HEK293 (cell line): ENCODE data around the gene LHFPL2.
"Not testable (repeated sequence)": the region's sequence is repeated elsewhere in the genome, so short reads cannot be mapped to it uniquely, and the experiment has no call there.

Experiments used
- CTCF ChIA-PET: fragments of 350-600 bp; formaldehyde crosslinking; extraction: SDS; loops from one replicate; lab custom pipeline; 2021; ENCODE audit warnings: antibody characterized with exemption; lab: Yijun Ruan, JAX
- POLR2A ChIA-PET: fragments of 300-600 bp; formaldehyde crosslinking; extraction: SDS; loops from one replicate; lab custom pipeline; 2020; ENCODE audit warnings: antibody characterized with exemption, inconsistent platforms; lab: Yijun Ruan, JAX
- H3K27ac ChIP-seq: fragments of 200-500 bp; sonication (Bioruptor generic); 2 replicates; pipeline ENCODE4 v1.5.1; 2014; ENCODE audit warnings: low read depth, low read length, control low read depth, inconsistent platforms; ENCODE audit errors: extremely low read depth
- H3K36me3 ChIP-seq, 2 experiments: fragments of 200-500 bp in 1 of 2; sonication (Bioruptor generic) in 1 of 2; 1 replicate in 1 of 2; 2 replicates in 1 of 2; pipeline ENCODE4 v1.5.1; 2014 to 2017; ENCODE audit warnings: inconsistent platforms in 2 of 2, low read length in 2 of 2; ENCODE audit not compliant: control insufficient read depth in 2 of 2, insufficient read depth in 1 of 2
- H3K4me1 ChIP-seq: fragments of 200-500 bp; sonication (Bioruptor generic); 2 replicates; pipeline ENCODE4 v1.5.1; 2014; ENCODE audit warnings: mild to moderate bottlenecking, low read length, inconsistent platforms; ENCODE audit not compliant: control insufficient read depth, insufficient read depth
- H3K4me3 ChIP-seq: 2 replicates; pipeline ENCODE4 v1.5.1; 2011; ENCODE audit warnings: low read depth, mild to moderate bottlenecking, control low read depth, low read length, moderate library complexity
- H3K9me3 ChIP-seq: fragments of 200-500 bp; sonication (Bioruptor generic); 2 replicates; pipeline ENCODE4 v1.5.1; 2014; ENCODE audit warnings: low read depth, low read length, inconsistent platforms; ENCODE audit not compliant: control insufficient read depth, insufficient read depth
- GFI1B ChIP-seq: fragments of 450-650 bp; formaldehyde crosslinking; IDR thresholded peaks from 2 replicates; pipeline ENCODE4 v1.5.1; 2016; ENCODE audit warnings: missing biosample characterization, missing genetic modification characterization
- GLI4 ChIP-seq: fragments of 450-650 bp; formaldehyde crosslinking; IDR thresholded peaks from 2 replicates; pipeline ENCODE4 v1.5.1; 2016; ENCODE audit warnings: missing biosample characterization, missing genetic modification characterization
- GLIS1 ChIP-seq: fragments of 450-650 bp; formaldehyde crosslinking; IDR thresholded peaks from 2 replicates; pipeline ENCODE4 v1.5.1; 2016; ENCODE audit warnings: missing biosample characterization, missing genetic modification characterization
- REST ChIP-seq: fragments of 450-650 bp; formaldehyde crosslinking; IDR thresholded peaks from 2 replicates; pipeline ENCODE4 v1.5.1; 2016; ENCODE audit warnings: missing biosample characterization, missing genetic modification characterization
- SETDB1 ChIP-seq: IDR thresholded peaks from one replicate; pipeline ENCODE4 v1.6.1; 2017; ENCODE audit warnings: mild to moderate bottlenecking, low read length, moderate library complexity, mixed read lengths; ENCODE audit not compliant: insufficient read length
- ZFP41 ChIP-seq: fragments of 450-650 bp; formaldehyde crosslinking; IDR thresholded peaks from 2 replicates; pipeline ENCODE4 v1.5.1; 2016; ENCODE audit warnings: missing biosample characterization, missing genetic modification characterization, borderline replicate concordance
- ZIC2 ChIP-seq: fragments of 450-650 bp; formaldehyde crosslinking; IDR thresholded peaks from 2 replicates; pipeline ENCODE4 v1.5.1; 2016; ENCODE audit warnings: missing biosample characterization, missing genetic modification characterization
- ZNF138 ChIP-seq: fragments of 450-650 bp; formaldehyde crosslinking; IDR thresholded peaks from 2 replicates; pipeline ENCODE4 v1.5.1; 2016; ENCODE audit warnings: missing biosample characterization, missing genetic modification characterization, borderline replicate concordance
- ZNF211 ChIP-seq: fragments of 450-650 bp; formaldehyde crosslinking; IDR thresholded peaks from 2 replicates; pipeline ENCODE4 v1.5.1; 2016; ENCODE audit warnings: low read depth, missing biosample characterization, missing genetic modification characterization
- ZNF48 ChIP-seq: fragments of 450-650 bp; formaldehyde crosslinking; IDR thresholded peaks from 2 replicates; pipeline ENCODE4 v1.5.1; 2016; ENCODE audit warnings: missing biosample characterization, missing genetic modification characterization
- ZSCAN16 ChIP-seq: fragments of 450-650 bp; formaldehyde crosslinking; IDR thresholded peaks from 2 replicates; pipeline ENCODE4 v1.5.1; 2016; ENCODE audit warnings: missing biosample characterization, missing genetic modification characterization
- ZSCAN18 ChIP-seq: fragments of 450-650 bp; formaldehyde crosslinking; IDR thresholded peaks from 2 replicates; pipeline ENCODE4 v1.5.1; 2016; ENCODE audit warnings: missing biosample characterization, missing genetic modification characterization
- TF ChIP-seq, protein P1 (sequence below): fragments of 450-650 bp; formaldehyde crosslinking; IDR thresholded peaks from 2 replicates; pipeline ENCODE4 v1.5.1; 2016; ENCODE audit warnings: missing biosample characterization, missing genetic modification characterization

The LHFPL2 gene

GRCh38 chr5:78696052-78696451 is 47.5 kb upstream of the LHFPL2 start:
- POLR2A ChIA-PET, CTCF ChIA-PET, H3K27ac ChIP-seq, H3K4me3 ChIP-seq, H3K36me3 ChIP-seq, H3K9me3 ChIP-seq, H3K4me1 ChIP-seq: not testable (repeated sequence)
- peak; percentile 54 for TF ChIP-seq SETDB1

DNA sequence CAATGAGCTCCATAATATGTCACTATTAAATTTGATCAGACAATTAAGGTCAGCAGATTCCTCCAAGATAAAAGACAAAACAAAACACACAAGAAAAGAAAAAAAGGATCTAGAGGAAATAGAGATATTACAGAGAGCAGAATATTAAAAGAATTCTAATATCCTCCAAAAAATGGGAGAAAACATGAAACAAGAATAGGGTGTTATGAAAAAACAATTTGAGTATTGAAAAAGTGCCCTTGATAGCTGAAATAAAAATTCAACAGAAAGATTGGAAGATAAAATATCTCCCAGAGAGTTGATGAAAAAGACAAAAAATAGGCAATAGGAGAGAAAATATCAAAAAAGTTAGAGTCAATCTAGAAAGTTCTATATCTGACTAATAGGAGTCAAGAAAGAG is 44.8 kb upstream of the LHFPL2 start:
- Histone ChIP-seq H3K4me1 (no peaks in the 10 kb centered on the region), H3K27ac (no peak overlapping the region), H3K9me3 (no peaks in the 10 kb centered on the region; the same call in 1 of the 2 replicates), H3K36me3 (no peaks in the 10 kb centered on the region), H3K4me3 (no peak overlapping the region)
- POLR2A ChIA-PET, result no interaction called here
- CTCF ChIA-PET, result interaction anchor here (0.6 kb wide), 1 partner anchor 37 kb away, joined by 3 read pairs; no protein-coding TSS in a partner anchor
- no peak for TF ChIP-seq ZFP41
- TF ChIP-seq, protein P1, sequence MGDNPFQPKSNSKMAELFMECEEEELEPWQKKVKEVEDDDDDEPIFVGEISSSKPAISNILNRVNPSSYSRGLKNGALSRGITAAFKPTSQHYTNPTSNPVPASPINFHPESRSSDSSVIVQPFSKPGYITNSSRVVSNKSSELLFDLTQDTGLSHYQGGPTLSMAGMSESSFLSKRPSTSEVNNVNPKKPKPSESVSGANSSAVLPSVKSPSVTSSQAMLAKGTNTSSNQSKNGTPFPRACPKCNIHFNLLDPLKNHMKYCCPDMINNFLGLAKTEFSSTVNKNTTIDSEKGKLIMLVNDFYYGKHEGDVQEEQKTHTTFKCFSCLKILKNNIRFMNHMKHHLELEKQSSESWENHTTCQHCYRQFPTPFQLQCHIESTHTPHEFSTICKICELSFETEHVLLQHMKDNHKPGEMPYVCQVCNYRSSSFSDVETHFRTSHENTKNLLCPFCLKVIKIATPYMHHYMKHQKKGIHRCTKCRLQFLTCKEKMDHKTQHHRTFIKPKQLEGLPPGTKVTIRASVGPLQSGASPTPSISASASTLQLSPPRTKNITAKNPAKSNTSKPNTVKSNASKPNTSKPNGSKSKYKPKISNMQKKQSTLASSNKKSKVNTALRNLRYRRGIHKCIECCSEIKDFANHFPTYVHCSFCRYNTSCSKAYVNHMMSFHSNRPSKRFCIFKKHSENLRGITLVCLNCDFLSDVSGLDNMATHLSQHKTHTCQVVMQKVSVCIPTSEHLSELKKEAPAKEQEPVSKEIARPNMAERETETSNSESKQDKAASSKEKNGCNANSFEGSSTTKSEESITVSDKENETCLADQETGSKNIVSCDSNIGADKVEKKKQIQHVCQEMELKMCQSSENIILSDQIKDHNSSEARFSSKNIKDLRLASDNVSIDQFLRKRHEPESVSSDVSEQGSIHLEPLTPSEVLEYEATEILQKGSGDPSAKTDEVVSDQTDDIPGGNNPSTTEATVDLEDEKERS (tag by site-specific recombination), result peak; percentile 91

- Histone ChIP-seq H3K4me1 (no peaks in the 10 kb centered on the region), H3K36me3 (no peaks in the 10 kb centered on the region), H3K4me3 (no peak overlapping the region), H3K27ac (no peak overlapping the region), H3K9me3 (no peaks in the 10 kb centered on the region; the same call in 1 of the 2 replicates)
- ChIA-PET CTCF (no interaction called here), POLR2A (no interaction called here)
- no peak for TF ChIP-seq GFI1B
- no peak for TF ChIP-seq ZNF138 (tag by site-specific recombination)
- no peak for TF ChIP-seq ZNF211 (tag by site-specific recombination)
- TF ChIP-seq ZIC2, result peak; percentile 37; the same call in 1 of the 2 replicates
- TF ChIP-seq GLIS1, result no peak
These were observed 42.8 kb upstream of the LHFPL2 start for GRCh38 chr5:78691084-78691960.

GRCh38 chr5:78690253-78690972 is 41.8 kb upstream of the LHFPL2 start:
- ChIA-PET CTCF (no interaction called here), POLR2A (no interaction called here)
- H3K27ac ChIP-seq, result no peak overlapping the region
- H3K4me3 ChIP-seq, result no peak overlapping the region
- H3K9me3 ChIP-seq, result no peaks in the 10 kb centered on the region; the same call in 1 of the 2 replicates
- H3K4me1 ChIP-seq, result no peaks in the 10 kb centered on the region
- no peaks in the 10 kb centered on the region for H3K36me3 ChIP-seq
- TF ChIP-seq ZSCAN18 (tag by site-specific recombination) (no peak), REST (tag by site-specific recombination) (no peak), GLI4 (tag by site-specific recombination) (no peak), ZSCAN16 (tag by site-specific recombination) (no peak), ZNF48 (tag by site-specific recombination) (no peak)
